ENCODE measurements around the gene ZNF761.
"Not testable (repeated sequence)": the region's sequence is repeated elsewhere in the genome, so short reads cannot be mapped to it uniquely, and the experiment has no call there.

DNA sequence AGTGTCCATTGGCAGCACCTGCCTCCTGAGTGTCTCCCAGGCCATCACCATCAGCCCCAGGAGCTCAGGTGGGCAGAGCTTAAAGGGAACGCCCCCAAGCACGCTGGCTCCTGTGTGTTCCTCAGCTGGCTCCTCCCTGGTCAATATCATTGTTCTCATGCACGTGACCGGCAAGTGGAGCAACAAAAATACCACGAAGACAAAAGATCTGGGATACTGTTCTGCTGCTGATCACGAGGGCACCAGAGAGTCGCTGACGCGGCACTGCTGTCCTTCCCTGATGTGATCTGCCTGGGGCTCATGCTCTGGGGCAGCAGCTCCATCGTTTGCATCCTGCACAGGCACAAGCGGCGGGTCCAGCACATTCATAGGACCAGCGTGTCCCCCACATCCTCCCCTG lies 8.7 kb upstream of the ZNF761 start:
- TF ChIP-seq, protein P1, sequence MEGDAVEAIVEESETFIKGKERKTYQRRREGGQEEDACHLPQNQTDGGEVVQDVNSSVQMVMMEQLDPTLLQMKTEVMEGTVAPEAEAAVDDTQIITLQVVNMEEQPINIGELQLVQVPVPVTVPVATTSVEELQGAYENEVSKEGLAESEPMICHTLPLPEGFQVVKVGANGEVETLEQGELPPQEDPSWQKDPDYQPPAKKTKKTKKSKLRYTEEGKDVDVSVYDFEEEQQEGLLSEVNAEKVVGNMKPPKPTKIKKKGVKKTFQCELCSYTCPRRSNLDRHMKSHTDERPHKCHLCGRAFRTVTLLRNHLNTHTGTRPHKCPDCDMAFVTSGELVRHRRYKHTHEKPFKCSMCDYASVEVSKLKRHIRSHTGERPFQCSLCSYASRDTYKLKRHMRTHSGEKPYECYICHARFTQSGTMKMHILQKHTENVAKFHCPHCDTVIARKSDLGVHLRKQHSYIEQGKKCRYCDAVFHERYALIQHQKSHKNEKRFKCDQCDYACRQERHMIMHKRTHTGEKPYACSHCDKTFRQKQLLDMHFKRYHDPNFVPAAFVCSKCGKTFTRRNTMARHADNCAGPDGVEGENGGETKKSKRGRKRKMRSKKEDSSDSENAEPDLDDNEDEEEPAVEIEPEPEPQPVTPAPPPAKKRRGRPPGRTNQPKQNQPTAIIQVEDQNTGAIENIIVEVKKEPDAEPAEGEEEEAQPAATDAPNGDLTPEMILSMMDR (IDR thresholded peaks at IDR 0.05): not testable (repeated sequence)
- not testable (repeated sequence) for TF ChIP-seq RCOR1 (IDR thresholded peaks at IDR 0.05; ENCODE audit: low read depth, low read length); TP53 (CRISPR knock-in tag; IDR thresholded peaks at IDR 0.05); CHD4 (IDR thresholded peaks at IDR 0.05; ENCODE audit: borderline replicate concordance); JUNB (IDR thresholded peaks at IDR 0.05); MAZ (IDR thresholded peaks at IDR 0.05; ENCODE audit: borderline replicate concordance, low read depth, low read length)
- TF ChIP-seq, protein P2, sequence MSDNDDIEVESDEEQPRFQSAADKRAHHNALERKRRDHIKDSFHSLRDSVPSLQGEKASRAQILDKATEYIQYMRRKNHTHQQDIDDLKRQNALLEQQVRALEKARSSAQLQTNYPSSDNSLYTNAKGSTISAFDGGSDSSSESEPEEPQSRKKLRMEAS (IDR thresholded peaks at IDR 0.05): not testable (repeated sequence)
- TF ChIP-seq, protein P3, sequence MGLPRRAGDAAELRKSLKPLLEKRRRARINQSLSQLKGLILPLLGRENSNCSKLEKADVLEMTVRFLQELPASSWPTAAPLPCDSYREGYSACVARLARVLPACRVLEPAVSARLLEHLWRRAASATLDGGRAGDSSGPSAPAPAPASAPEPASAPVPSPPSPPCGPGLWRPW (IDR thresholded peaks at IDR 0.05): not testable (repeated sequence)
